GM19099 (cell line): ENCODE data around the gene SIM2.

Experiments used
- POLR2A ChIP-seq: IDR thresholded peaks from 3 replicates; pipeline ENCODE4 v1.6.1; 2011; ENCODE audit warnings: low read depth; ENCODE audit not compliant: insufficient read length; ENCODE audit errors: extremely low read depth

SIM2 gene

GRCh38 chr21:36732761-36733160, 33.8 kb downstream of the SIM2 start:
- TF ChIP-seq POLR2A, result no peak

GRCh38 chr21:36733857-36734256, 34.9 kb downstream of the SIM2 start:
- TF ChIP-seq POLR2A, result no peak

- TF ChIP-seq POLR2A, result no peak
Observed at GRCh38 chr21:36734367-36735200, 35.7 kb downstream of the SIM2 start.

- TF ChIP-seq POLR2A, result no peak
Observed at GRCh38 chr21:36735201-36735515, 36.2 kb downstream of the SIM2 start.

GRCh38 chr21:36735724-36736320, 36.9 kb downstream of the SIM2 start:
- no peak for TF ChIP-seq POLR2A

- TF ChIP-seq POLR2A, result no peak
Observed at GRCh38 chr21:36738489-36739126, 39.7 kb downstream of the SIM2 start.

GRCh38 chr21:36741506-36741905, 42.6 kb downstream of the SIM2 start:
- no peak for TF ChIP-seq POLR2A

GRCh38 chr21:36743008-36743407, 44.1 kb downstream of the SIM2 start:
- no peak for TF ChIP-seq POLR2A

- TF ChIP-seq POLR2A, result no peak
Observed at GRCh38 chr21:36743446-36743845, 44.5 kb downstream of the SIM2 start.

GRCh38 chr21:36744190-36744559, 45.3 kb downstream of the SIM2 start:
- no peak for TF ChIP-seq POLR2A

GRCh38 chr21:36744560-36745231, 45.8 kb downstream of the SIM2 start:
- TF ChIP-seq POLR2A, result no peak

GRCh38 chr21:36745459-36745858, 46.5 kb downstream of the SIM2 start:
- no peak for TF ChIP-seq POLR2A

- no peak for TF ChIP-seq POLR2A
Observed at GRCh38 chr21:36747041-36747814, 48.3 kb downstream of the SIM2 start.

GRCh38 chr21:36747815-36748383, 49.0 kb downstream of the SIM2 start:
- no peak for TF ChIP-seq POLR2A

- no peak for TF ChIP-seq POLR2A
Observed at GRCh38 chr21:36749935-36750575, 51.1 kb downstream of the SIM2 start.

- TF ChIP-seq POLR2A, result no peak
Observed at GRCh38 chr21:36750576-36750959, 51.7 kb downstream of the SIM2 start.
